ENCODE results near the gene ANKS1A.
A peak's percentile ranks its signal among the peaks of the same experiment; 100 is the strongest.
"Not testable (repeated sequence)": the region's sequence is repeated elsewhere in the genome, so short reads cannot be mapped to it uniquely, and the experiment has no call there.

Gene ANKS1A, protein sequence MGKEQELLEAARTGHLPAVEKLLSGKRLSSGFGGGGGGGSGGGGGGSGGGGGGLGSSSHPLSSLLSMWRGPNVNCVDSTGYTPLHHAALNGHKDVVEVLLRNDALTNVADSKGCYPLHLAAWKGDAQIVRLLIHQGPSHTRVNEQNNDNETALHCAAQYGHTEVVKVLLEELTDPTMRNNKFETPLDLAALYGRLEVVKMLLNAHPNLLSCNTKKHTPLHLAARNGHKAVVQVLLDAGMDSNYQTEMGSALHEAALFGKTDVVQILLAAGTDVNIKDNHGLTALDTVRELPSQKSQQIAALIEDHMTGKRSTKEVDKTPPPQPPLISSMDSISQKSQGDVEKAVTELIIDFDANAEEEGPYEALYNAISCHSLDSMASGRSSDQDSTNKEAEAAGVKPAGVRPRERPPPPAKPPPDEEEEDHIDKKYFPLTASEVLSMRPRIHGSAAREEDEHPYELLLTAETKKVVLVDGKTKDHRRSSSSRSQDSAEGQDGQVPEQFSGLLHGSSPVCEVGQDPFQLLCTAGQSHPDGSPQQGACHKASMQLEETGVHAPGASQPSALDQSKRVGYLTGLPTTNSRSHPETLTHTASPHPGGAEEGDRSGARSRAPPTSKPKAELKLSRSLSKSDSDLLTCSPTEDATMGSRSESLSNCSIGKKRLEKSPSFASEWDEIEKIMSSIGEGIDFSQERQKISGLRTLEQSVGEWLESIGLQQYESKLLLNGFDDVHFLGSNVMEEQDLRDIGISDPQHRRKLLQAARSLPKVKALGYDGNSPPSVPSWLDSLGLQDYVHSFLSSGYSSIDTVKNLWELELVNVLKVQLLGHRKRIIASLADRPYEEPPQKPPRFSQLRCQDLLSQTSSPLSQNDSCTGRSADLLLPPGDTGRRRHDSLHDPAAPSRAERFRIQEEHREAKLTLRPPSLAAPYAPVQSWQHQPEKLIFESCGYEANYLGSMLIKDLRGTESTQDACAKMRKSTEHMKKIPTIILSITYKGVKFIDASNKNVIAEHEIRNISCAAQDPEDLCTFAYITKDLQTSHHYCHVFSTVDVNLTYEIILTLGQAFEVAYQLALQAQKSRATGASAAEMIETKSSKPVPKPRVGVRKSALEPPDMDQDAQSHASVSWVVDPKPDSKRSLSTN

GRCh38 chr6:34888874-34889555 lies at the start of gene ANKS1A:
ANKS1A (plus strand) TSS chr6:34889255; CDS start chr6:34889403, 148 bp downstream.
- no peak for TF ChIP-seq POLR2A (IDR thresholded peaks at IDR 0.05; ENCODE audit: low read length)
- TF ChIP-seq GATA1 (IDR thresholded peaks at IDR 0.05; ENCODE audit: low read depth, low read length), result no peak
- peak; percentile 86 to 92 for DNase-seq

DNA sequence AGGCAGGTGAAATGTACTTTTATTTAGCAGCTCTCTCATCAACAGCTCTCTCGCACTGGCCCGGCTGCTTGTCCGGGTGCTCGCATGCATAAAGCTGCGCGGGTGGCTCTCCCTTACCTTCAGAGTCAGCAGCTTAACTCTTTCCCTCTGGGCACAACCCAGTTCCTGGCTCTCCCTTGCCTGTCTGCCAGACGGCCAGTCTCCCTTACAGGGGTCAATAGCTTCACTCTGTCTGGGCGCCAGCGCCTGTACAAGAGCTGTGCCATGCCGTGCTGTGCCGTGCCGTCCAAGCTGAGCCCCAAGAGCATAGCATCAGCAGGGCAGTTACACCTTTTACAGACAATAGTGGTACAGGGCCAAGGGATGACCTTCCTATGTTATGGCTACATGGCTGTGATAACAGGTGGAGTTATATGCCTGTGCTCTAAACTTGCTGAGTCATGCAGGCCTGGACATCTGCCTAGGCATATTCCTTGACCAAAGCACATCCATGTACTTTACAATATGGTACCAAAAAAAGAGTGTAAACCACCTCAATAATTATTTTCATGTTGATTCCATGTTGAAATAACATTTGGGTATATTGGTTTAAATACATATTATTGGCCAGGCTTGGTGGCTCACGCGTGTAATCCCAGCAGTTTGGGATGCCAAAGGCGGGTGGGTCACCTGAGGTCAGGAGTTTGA lies 49.2 kb upstream of the ANKS1A start:
- DNase-seq, result peak; percentile 37 to 44
- TF ChIP-seq GATA1 (IDR thresholded peaks at IDR 0.05; ENCODE audit: low read depth, low read length) (no peak), POLR2A (IDR thresholded peaks at IDR 0.05; ENCODE audit: low read length) (no peak)

DNA sequence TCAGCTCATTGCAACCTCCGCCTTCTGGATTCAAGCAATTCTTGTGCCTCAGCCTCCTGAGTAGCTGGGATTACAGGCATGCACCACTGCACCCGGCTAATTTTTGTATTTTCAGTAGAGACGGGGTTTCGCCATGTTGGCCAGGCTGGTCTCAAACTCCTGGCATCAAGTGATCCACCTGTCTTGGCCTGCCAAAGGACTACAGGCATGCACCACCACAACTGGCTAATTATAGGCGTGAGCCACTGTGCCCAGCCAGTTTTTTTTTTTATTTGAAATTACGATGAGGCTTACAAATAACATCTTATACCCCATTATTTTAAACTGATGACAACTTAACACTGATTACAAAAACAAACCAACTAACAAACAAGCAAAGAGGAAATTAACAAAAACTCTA lies 40.0 kb upstream of the ANKS1A start:
- DNase-seq, result not testable (repeated sequence)

DNA sequence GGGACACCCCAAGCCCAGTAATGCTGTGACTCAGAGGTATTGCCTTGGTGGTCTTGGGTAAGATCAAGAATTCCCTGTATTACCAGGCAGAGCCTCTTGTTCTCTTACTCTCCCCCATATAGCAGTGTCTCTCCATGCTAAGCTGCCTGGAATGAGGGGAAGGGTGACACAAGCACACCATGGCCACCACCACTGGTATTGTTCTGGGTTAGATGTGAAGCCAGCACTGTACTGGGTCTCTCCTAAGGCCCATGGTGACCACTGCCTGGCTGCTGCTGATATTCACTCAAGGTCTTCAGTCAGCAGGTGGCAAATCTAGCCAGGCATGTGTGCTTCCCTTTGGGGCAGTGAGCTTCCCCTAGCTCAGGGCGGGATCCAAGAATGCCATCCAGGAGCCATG lies 37.7 kb upstream of the ANKS1A start:
- TF ChIP-seq POLR2A (IDR thresholded peaks at IDR 0.05; ENCODE audit: low read length) (no peak), GATA1 (IDR thresholded peaks at IDR 0.05; ENCODE audit: low read depth, low read length) (no peak)

DNA sequence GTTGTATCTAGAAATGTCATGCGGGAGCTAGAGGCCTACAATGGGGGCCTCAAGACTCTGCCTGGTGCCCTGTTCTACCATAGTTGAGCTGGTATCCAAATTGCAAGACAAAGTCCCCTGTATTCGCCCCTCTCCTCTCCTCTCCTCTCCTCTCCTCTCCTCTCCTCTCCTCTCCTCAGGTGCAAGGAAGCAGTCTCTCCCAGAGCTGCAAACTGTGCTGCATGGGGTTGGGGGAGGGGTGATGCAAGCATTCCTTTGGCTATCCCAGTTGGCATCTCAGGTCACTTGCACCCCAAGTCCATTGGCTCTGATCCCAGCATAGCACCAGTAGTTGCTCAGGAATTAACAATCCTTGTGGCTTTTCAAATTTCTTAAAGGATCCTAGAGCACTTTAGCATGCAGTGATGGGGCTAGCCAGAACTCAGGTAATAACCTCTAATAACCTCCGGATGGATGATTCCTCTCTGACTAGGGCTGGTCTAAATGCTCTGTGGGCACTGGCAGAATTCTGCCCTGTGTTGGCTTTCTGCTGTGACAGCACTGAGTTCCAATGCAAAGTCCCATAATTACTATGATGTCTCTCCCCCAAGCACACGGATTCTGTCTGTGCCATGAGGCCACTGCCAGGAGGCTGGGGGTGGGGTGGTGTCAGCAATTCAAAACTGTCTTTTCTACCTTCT lies 36.5 kb upstream of the ANKS1A start:
- no peak for DNase-seq
- TF ChIP-seq POLR2A (IDR thresholded peaks at IDR 0.05; ENCODE audit: low read length), result no peak

More for the DNA sequence above, 37.7 kb upstream of the ANKS1A start:
- no peak for DNase-seq

DNA sequence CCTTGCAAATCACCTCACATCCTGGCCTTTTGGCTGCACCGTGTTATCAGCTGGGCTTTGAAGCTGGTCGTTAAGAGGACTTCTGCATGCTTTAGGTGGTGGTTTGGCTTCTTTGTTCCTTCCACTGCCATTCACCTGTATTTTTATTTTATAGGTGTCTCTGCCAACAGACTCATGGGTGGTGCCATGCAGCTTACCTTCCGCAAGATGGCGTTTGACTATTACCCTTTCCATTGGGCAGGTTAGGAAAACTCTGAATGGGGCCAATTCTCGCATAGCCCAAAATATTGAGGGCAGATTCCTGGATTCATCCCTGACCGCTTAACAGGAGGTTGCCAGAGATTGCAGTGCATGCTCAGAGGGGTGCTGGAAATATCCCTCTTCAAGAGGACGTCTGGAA lies 33.6 kb upstream of the ANKS1A start:
- no peak for DNase-seq
- TF ChIP-seq GATA1 (IDR thresholded peaks at IDR 0.05; ENCODE audit: low read depth, low read length) (no peak), POLR2A (IDR thresholded peaks at IDR 0.05; ENCODE audit: low read length) (no peak)

DNA sequence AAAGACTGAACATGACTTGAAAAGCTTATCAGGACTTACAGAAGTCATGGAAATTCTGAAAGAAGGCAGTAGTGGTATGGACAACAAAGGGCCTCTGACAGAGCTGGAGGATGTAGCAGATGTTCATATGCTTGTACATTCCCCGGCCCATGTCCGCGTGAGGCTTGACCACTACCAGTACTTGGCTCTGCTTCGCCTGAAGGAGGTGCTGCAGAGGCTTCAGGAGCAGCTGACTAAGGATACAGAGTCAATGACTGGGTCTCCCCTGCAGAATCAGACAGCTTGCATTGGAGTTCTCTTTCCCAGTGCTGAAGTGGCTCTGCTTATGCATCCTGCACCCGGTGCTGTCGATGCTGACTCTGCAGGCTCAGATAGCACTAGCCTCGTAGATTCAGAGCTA lies 30.4 kb upstream of the ANKS1A start:
- DNase-seq, result no peak
- TF ChIP-seq GATA1 (IDR thresholded peaks at IDR 0.05; ENCODE audit: low read depth, low read length), result no peak
- no peak for TF ChIP-seq POLR2A (IDR thresholded peaks at IDR 0.05; ENCODE audit: low read length)

DNA sequence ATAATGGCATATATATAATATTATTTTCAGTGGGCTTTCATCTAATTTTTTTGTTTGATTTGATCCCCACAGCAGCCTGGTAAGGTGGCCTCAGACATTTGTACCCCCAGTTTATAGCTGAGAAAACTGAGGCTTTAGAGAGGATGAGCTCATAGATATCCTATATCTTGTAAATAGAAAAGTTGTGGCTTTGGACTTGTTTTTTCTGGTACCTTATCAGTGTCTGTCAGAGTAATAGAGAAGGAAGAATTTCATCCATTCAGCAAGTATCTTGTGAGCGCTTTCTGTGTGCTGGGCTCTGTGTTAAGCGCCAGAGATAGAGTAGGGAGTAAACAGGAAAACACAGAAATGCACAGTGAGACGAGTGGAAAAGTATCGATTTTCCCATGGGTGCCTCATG lies 29.1 kb upstream of the ANKS1A start:
- no peak for DNase-seq
- TF ChIP-seq GATA1 (IDR thresholded peaks at IDR 0.05; ENCODE audit: low read depth, low read length), result no peak
- TF ChIP-seq POLR2A (IDR thresholded peaks at IDR 0.05; ENCODE audit: low read length), result no peak

DNA sequence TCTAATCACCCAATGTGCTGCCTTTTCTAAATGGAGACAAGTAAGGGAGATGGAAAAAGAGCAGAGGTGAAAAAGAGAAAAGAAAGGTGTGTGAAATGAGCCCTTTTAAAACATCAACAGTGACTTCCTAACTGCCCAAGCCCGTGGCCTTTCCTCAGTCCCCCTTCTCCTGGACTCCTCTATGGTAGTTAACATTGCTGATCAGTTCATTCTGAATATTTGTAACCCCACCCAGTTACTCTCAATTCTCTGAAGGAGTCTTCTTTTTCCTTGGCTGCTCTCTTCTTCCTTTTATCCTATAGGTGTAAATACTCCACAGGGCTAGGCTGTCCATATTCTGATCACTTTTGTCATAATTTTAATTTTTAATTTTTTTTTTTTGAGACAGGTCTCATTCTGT lies 28.3 kb upstream of the ANKS1A start:
- TF ChIP-seq GATA1 (IDR thresholded peaks at IDR 0.05; ENCODE audit: low read depth, low read length) (no peak), POLR2A (IDR thresholded peaks at IDR 0.05; ENCODE audit: low read length) (no peak)
- DNase-seq, result no peak

DNA sequence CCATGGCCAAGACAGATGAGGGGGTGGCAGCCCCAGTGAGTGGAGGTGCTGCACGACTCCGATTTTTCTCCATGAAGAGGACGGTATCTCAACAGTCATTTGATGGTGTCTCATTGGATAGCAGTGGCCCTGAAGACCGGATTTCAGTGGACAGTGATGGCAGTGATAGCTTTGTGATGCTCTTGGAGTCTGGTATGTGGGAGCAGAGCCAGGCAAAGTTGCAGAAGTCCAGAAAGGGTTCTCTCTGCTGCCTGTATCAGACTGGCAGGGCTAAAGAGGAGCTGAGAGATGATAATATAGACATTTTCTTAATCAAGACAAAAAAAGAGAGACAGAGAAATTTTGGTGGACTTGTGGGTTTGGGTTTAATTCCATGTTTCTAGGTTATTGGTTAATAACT lies 25.0 kb upstream of the ANKS1A start:
- TF ChIP-seq POLR2A (IDR thresholded peaks at IDR 0.05; ENCODE audit: low read length) (no peak), GATA1 (IDR thresholded peaks at IDR 0.05; ENCODE audit: low read depth, low read length) (no peak)
- DNase-seq, result no peak

GRCh38 chr6:34865107-34865506 lies 23.9 kb upstream of the ANKS1A start:
- TF ChIP-seq POLR2A (IDR thresholded peaks at IDR 0.05; ENCODE audit: low read length) (no peak), GATA1 (IDR thresholded peaks at IDR 0.05; ENCODE audit: low read depth, low read length) (peak; percentile 47)
- peak; percentile 67 to 90 for DNase-seq

GRCh38 chr6:34866509-34866908 lies 22.5 kb upstream of the ANKS1A start:
- TF ChIP-seq POLR2A (IDR thresholded peaks at IDR 0.05; ENCODE audit: low read length), result no peak
- TF ChIP-seq GATA1 (IDR thresholded peaks at IDR 0.05; ENCODE audit: low read depth, low read length), result no peak
- no peak for DNase-seq

DNA sequence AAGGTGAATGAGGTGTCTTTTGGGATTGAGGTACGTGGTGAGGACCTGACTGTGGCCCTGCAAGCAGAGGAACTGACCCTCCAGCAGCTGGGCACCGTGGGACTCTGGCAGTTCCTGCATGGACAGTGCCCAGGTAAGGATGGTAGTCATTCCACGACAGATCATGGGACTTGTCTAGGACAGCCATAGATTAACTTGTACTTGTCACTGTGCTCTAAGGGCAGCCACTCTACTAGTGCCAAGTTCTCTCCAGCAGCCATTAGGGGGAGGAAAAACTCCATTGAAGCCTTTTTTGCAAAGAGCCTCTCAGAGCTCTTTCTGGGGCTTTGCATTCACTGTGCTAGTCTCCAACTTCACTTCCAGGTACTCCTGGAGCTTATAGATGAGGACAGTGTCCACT lies 21.6 kb upstream of the ANKS1A start:
- TF ChIP-seq POLR2A (IDR thresholded peaks at IDR 0.05; ENCODE audit: low read length), result no peak
- TF ChIP-seq GATA1 (IDR thresholded peaks at IDR 0.05; ENCODE audit: low read depth, low read length), result no peak
- DNase-seq, result no peak
